IMR-90 (cell line): ENCODE data around the gene PKHD1. TPM values are rescaled to one million over a fixed set of nuclear protein-coding genes. Genes with fewer than 3 reads are reported as not detected.

ENCODE experiments used
- ATAC-seq: fragments of 200-7000 bp; cut with Tn5 transposase; 2 replicates; pipeline ENCODE4 v1.9.1; 2020; ENCODE audit warnings: low read depth, mild to moderate bottlenecking, moderate library complexity
- BruUV-seq: library from RNA; stranded (reverse); fragments of 400-500 nt; replicated peaks from 2 replicates; lab custom pipeline; 2021; lab: Mats Ljungman, UMichigan
- CTCF ChIA-PET: fragments of 300-600 bp; formaldehyde crosslinking; extraction: SDS; loops from one replicate; lab custom pipeline; 2021; ENCODE audit warnings: antibody characterized with exemption; lab: Yijun Ruan, JAX
- POLR2A ChIA-PET: fragments of 300-600 bp; sonication (Branson Sonifier 250); formaldehyde crosslinking; loops from one replicate; lab custom pipeline; 2022; ENCODE audit warnings: antibody characterized with exemption; ENCODE audit not compliant: unreplicated experiment; lab: Charles Lee
- DNase-seq: peaks from one replicate; pipeline ENCODE4 v3.0.0; 2013
- H2AFZ ChIP-seq: replicated peaks from 2 replicates; pipeline ENCODE3; 2013; ENCODE audit warnings: low read length, mild to moderate bottlenecking; ENCODE audit not compliant: poor library complexity
- H2AK5ac ChIP-seq: 2 replicates; pipeline ENCODE4 v1.6.1; 2013; ENCODE audit warnings: low read depth, low read length, inconsistent platforms
- H2AK9ac ChIP-seq: replicated peaks from 2 replicates; pipeline ENCODE3; 2013; ENCODE audit warnings: mild to moderate bottlenecking, low read depth, low read length, moderate library complexity; ENCODE audit not compliant: poor library complexity
- H2BK120ac ChIP-seq: 2 replicates; pipeline ENCODE4 v1.6.1; 2013; ENCODE audit warnings: low read depth, low read length, inconsistent platforms
- H2BK15ac ChIP-seq: 3 replicates; pipeline ENCODE4 v1.6.1; 2013; ENCODE audit warnings: low read depth, low read length, inconsistent platforms
- H2BK20ac ChIP-seq: 2 replicates; pipeline ENCODE4 v1.6.1; 2013; ENCODE audit warnings: low read depth, mild to moderate bottlenecking, inconsistent platforms, low read length, moderate library complexity
- H2BK5ac ChIP-seq: 2 replicates; pipeline ENCODE4 v1.6.1; 2013; ENCODE audit warnings: mild to moderate bottlenecking, low read depth, low read length, inconsistent platforms; ENCODE audit not compliant: poor library complexity, severe bottlenecking
- H3K14ac ChIP-seq: replicated peaks from 2 replicates; pipeline ENCODE4 v1.6.1; 2013; ENCODE audit warnings: low read depth, low read length, inconsistent platforms
- H3K18ac ChIP-seq: 2 replicates; pipeline ENCODE4 v1.6.1; 2013; ENCODE audit warnings: low read depth, low read length, control low read depth
- H3K23ac ChIP-seq: 2 replicates; pipeline ENCODE4 v1.6.1; 2013; ENCODE audit warnings: low read depth, low read length, inconsistent platforms
- H3K27ac ChIP-seq: 2 replicates; pipeline ENCODE4 v1.5.1; 2013; ENCODE audit warnings: mild to moderate bottlenecking, control low read depth, low read length; ENCODE audit not compliant: insufficient read depth
- H3K27me3 ChIP-seq: 2 replicates; pipeline ENCODE4 v1.6.1; 2013; ENCODE audit warnings: low read length; ENCODE audit not compliant: control insufficient read depth, insufficient read depth
- H3K36me3 ChIP-seq: 2 replicates; pipeline ENCODE4 v1.6.1; 2013; ENCODE audit warnings: low read length, mixed read lengths; ENCODE audit not compliant: control insufficient read depth, insufficient read depth
- H3K4ac ChIP-seq: 2 replicates; pipeline ENCODE4 v1.6.1; 2013; ENCODE audit warnings: low read depth, low read length, inconsistent platforms
- H3K4me1 ChIP-seq: 2 replicates; pipeline ENCODE4 v1.6.1; 2013; ENCODE audit warnings: low read length, mixed read lengths; ENCODE audit not compliant: control insufficient read depth, insufficient read depth
- H3K4me2 ChIP-seq: 2 replicates; pipeline ENCODE4 v1.6.1; 2013; ENCODE audit warnings: low read depth, mild to moderate bottlenecking, control low read depth, low read length, moderate library complexity
- H3K4me3 ChIP-seq: 2 replicates; pipeline ENCODE4 v1.5.1; 2013; ENCODE audit warnings: low read depth, mild to moderate bottlenecking, control low read depth, low read length, moderate library complexity; ENCODE audit not compliant: insufficient read depth
- H3K56ac ChIP-seq: 2 replicates; pipeline ENCODE4 v1.6.1; 2013; ENCODE audit warnings: low read length, inconsistent platforms; ENCODE audit not compliant: insufficient read depth; ENCODE audit errors: extremely low read depth
- H3K79me1 ChIP-seq, 2 experiments: 2 replicates each; pipeline ENCODE4 v1.6.1; 2013; ENCODE audit warnings: low read length in 2 of 2, inconsistent platforms in 1 of 2, low read depth in 1 of 2
- H3K9ac ChIP-seq: 2 replicates; pipeline ENCODE4 v1.6.1; 2013; ENCODE audit warnings: low read depth, low read length, control low read depth
- H3K9me1 ChIP-seq: 2 replicates; pipeline ENCODE4 v1.6.1; 2013; ENCODE audit warnings: low read length, inconsistent platforms; ENCODE audit not compliant: insufficient read depth
- H3K9me3 ChIP-seq: 2 replicates; pipeline ENCODE4 v1.6.1; 2013; ENCODE audit warnings: low read length; ENCODE audit not compliant: control insufficient read depth, insufficient read depth
- H4K20me1 ChIP-seq: 2 replicates; pipeline ENCODE4 v1.6.1; 2013; ENCODE audit warnings: low read length, inconsistent platforms; ENCODE audit not compliant: insufficient read depth
- H4K5ac ChIP-seq: 2 replicates; pipeline ENCODE4 v1.6.1; 2013; ENCODE audit warnings: mild to moderate bottlenecking, low read depth, low read length, control low read depth
- H4K8ac ChIP-seq, 2 experiments: 2 replicates each; pipeline ENCODE4 v1.6.1; 2013; ENCODE audit warnings: low read depth in 2 of 2, low read length in 2 of 2, control low read depth in 1 of 2, inconsistent platforms in 1 of 2
- H4K91ac ChIP-seq: 2 replicates; pipeline ENCODE4 v1.6.1; 2013; ENCODE audit warnings: low read depth, low read length, inconsistent platforms; ENCODE audit not compliant: insufficient read depth
- BHLHE40 ChIP-seq: fragments of 150-350 bp; IDR thresholded peaks from 2 replicates; pipeline ENCODE4 v1.6.1; 2016; ENCODE audit warnings: mild to moderate bottlenecking, low read depth, low read length
- CEBPB ChIP-seq: IDR thresholded peaks from 2 replicates; pipeline ENCODE4 v1.6.1; 2012; ENCODE audit warnings: low read depth, low read length, improper control_type of control experiment
- CHD1 ChIP-seq: IDR thresholded peaks from 2 replicates; pipeline ENCODE4 v1.6.1; 2012; ENCODE audit warnings: low read depth, low read length, improper control_type of control experiment
- FOS ChIP-seq: fragments of 150-350 bp; IDR thresholded peaks from 2 replicates; pipeline ENCODE4 v1.6.1; 2016; ENCODE audit warnings: low read depth, low read length
- MAFK ChIP-seq: IDR thresholded peaks from 2 replicates; pipeline ENCODE4 v1.6.1; 2012; ENCODE audit warnings: low read depth, low read length, improper control_type of control experiment
- MAZ ChIP-seq: IDR thresholded peaks from 2 replicates; pipeline ENCODE4 v1.6.1; 2012; ENCODE audit warnings: low read depth, mild to moderate bottlenecking, low read length, improper control_type of control experiment, moderate library complexity, borderline replicate concordance
- MXI1 ChIP-seq: IDR thresholded peaks from 2 replicates; pipeline ENCODE4 v1.6.1; 2012; ENCODE audit warnings: low read depth, mild to moderate bottlenecking, low read length, moderate library complexity, borderline replicate concordance
- NFE2L2 ChIP-seq: fragments of 150-350 bp; IDR thresholded peaks from 2 replicates; pipeline ENCODE4 v1.6.1; 2016; ENCODE audit warnings: low read depth, mild to moderate bottlenecking, low read length
- POLR2A ChIP-seq: IDR thresholded peaks from 2 replicates; pipeline ENCODE4 v1.6.1; 2012; ENCODE audit warnings: mild to moderate bottlenecking, low read depth, low read length
- RAD21 ChIP-seq: IDR thresholded peaks from 2 replicates; pipeline ENCODE4 v1.6.1; 2012; ENCODE audit warnings: low read length, improper control_type of control experiment
- RCOR1 ChIP-seq: IDR thresholded peaks from 2 replicates; pipeline ENCODE4 v1.6.1; 2012; ENCODE audit warnings: mild to moderate bottlenecking, low read length, improper control_type of control experiment; ENCODE audit not compliant: insufficient replicate concordance
- RFX5 ChIP-seq: IDR thresholded peaks from 2 replicates; pipeline ENCODE4 v1.8.0; 2012; ENCODE audit warnings: low read depth, mild to moderate bottlenecking, low read length, moderate library complexity
- SMC3 ChIP-seq: fragments of 150-350 bp; IDR thresholded peaks from 2 replicates; pipeline ENCODE4 v1.6.1; 2016; ENCODE audit warnings: low read depth, mild to moderate bottlenecking, antibody characterized with exemption, low read length, moderate library complexity
- whole genome bisulfite sequencing, 2 experiments: methylation state at CpG; one replicate each; pipeline versions ENCODE4 v1.1.5 to v1.1.7; 2013; ENCODE audit warnings: missing lambda C conversion rate in 2 of 2; ENCODE audit not compliant: insufficient read length in 1 of 2; ENCODE audit errors: extremely low coverage in 2 of 2; 5-methylcytosine and 5-hydroxymethylcytosine counted together
- dilution Hi-C: fragments of 300-500 bp; cut with HindIII; formaldehyde crosslinking; loops from one replicate; pipeline ENCODE4 v1.14.3; 2018; ENCODE audit warnings: low sequenced_read_pairs; ENCODE audit not compliant: unreplicated experiment
- in situ Hi-C: fragments of 300-500 bp; cut with MboI; formaldehyde crosslinking; loops from 3 replicates; pipeline ENCODE4 v1.14.3; 2019; ENCODE audit warnings: low sequenced_read_pairs, inconsistent platforms, mixed read lengths
- intact Hi-C: fragments of 100-400 bp; cut with micrococcal nuclease; formaldehyde crosslinking; loops from 2 replicates; pipeline ENCODE4 v1.10.0; 2022
- polyA plus RNA-seq, 3 experiments: library from polyadenylated mRNA; depleted of rRNA; stranded (reverse); fragments of >200 nt; gene quantifications; 2 replicates each; pipeline ENCODE4 v1.2.3, GENCODE V29; 2012; ENCODE audit warnings: low replicate concordance in 1 of 3
- total RNA-seq: library from RNA; depleted of rRNA; stranded (reverse); fragments of >200 nt; gene quantifications from 2 replicates; pipeline ENCODE4 v1.2.3, GENCODE V29; 2012
- TF ChIP-seq, protein P1 (sequence below): fragments of 150-350 bp; IDR thresholded peaks from 2 replicates; pipeline ENCODE4 v1.6.1; 2016; ENCODE audit warnings: low read depth, mild to moderate bottlenecking, low read length, moderate library complexity, borderline replicate concordance
- TF ChIP-seq, protein P2 (sequence below): fragments of 150-350 bp; IDR thresholded peaks from 2 replicates; pipeline ENCODE4 v1.6.1; 2017; ENCODE audit warnings: mild to moderate bottlenecking, antibody characterized with exemption, low read length, low read depth
- TF ChIP-seq, protein P3 (sequence below): conservative IDR thresholded peaks from 2 replicates; pipeline ENCODE4 v1.5.1; 2012; ENCODE audit warnings: mild to moderate bottlenecking, low read depth, low read length, improper control_type of control experiment

PKHD1 gene
- total and polyA plus RNA-seq, 2 of the 4 experiments (the other 2 are of a cell fraction): not detected

DNA sequence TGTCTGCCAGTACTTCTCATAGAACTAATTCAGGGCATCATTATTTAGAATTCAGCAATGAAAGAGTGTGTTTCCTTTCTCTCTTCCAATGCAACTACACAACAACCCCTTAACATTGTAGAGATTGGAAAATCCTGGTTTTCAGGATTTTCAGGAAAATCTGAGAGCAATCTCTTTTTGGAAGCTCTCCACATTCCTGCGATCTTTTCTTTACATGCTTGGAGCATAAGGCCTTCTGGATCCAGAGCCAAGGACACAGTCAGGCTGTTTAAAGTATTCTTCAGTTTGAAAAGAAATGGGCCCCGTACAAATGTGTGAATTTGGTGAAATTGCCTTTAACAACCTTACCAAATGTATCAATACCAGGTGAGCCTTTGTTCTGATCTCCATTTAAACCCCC is 469.7 kb downstream of the PKHD1 start:
- H2BK20ac ChIP-seq: no peak overlapping the region
- no peak overlapping the region for H3K4me2 ChIP-seq
- ChIA-PET POLR2A (no interaction called here), CTCF (no interaction called here)
- H3K9me1 ChIP-seq: no peaks in the 10 kb centered on the region
- H2AK9ac ChIP-seq: no peak overlapping the region
- H3K56ac ChIP-seq: no peak overlapping the region
- no peak overlapping the region for H2AFZ ChIP-seq
- no peak overlapping the region for H2BK15ac ChIP-seq
- no peaks in the 10 kb centered on the region for H3K79me1 ChIP-seq
- no peaks in the 10 kb centered on the region for H3K27me3 ChIP-seq
- TF ChIP-seq NFE2L2 (no peak), MAZ (no peak), CHD1 (no peak), MXI1 (no peak), RCOR1 (no peak), RAD21 (no peak), SMC3 (no peak), MAFK (no peak), CEBPB (no peak), RFX5 (no peak), POLR2A (no peak), BHLHE40 (no peak), FOS (no peak)
- TF ChIP-seq, protein P1, sequence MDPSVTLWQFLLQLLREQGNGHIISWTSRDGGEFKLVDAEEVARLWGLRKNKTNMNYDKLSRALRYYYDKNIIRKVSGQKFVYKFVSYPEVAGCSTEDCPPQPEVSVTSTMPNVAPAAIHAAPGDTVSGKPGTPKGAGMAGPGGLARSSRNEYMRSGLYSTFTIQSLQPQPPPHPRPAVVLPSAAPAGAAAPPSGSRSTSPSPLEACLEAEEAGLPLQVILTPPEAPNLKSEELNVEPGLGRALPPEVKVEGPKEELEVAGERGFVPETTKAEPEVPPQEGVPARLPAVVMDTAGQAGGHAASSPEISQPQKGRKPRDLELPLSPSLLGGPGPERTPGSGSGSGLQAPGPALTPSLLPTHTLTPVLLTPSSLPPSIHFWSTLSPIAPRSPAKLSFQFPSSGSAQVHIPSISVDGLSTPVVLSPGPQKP: no peak
- TF ChIP-seq, protein P2, sequence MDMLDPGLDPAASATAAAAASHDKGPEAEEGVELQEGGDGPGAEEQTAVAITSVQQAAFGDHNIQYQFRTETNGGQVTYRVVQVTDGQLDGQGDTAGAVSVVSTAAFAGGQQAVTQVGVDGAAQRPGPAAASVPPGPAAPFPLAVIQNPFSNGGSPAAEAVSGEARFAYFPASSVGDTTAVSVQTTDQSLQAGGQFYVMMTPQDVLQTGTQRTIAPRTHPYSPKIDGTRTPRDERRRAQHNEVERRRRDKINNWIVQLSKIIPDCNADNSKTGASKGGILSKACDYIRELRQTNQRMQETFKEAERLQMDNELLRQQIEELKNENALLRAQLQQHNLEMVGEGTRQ: no peak
- TF ChIP-seq, protein P3, sequence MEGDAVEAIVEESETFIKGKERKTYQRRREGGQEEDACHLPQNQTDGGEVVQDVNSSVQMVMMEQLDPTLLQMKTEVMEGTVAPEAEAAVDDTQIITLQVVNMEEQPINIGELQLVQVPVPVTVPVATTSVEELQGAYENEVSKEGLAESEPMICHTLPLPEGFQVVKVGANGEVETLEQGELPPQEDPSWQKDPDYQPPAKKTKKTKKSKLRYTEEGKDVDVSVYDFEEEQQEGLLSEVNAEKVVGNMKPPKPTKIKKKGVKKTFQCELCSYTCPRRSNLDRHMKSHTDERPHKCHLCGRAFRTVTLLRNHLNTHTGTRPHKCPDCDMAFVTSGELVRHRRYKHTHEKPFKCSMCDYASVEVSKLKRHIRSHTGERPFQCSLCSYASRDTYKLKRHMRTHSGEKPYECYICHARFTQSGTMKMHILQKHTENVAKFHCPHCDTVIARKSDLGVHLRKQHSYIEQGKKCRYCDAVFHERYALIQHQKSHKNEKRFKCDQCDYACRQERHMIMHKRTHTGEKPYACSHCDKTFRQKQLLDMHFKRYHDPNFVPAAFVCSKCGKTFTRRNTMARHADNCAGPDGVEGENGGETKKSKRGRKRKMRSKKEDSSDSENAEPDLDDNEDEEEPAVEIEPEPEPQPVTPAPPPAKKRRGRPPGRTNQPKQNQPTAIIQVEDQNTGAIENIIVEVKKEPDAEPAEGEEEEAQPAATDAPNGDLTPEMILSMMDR: no peak
- H3K23ac ChIP-seq: no peak overlapping the region
- H3K4me3 ChIP-seq: no peak overlapping the region
- no peak overlapping the region for H3K9ac ChIP-seq
- H3K9me3 ChIP-seq: peaks cover 4% of the 10 kb centered on the region; the same call in 1 of the 2 replicates
- no peak for DNase-seq
- H3K36me3 ChIP-seq: no peaks in the 10 kb centered on the region
- in situ Hi-C loops: no loop called here
- no peak overlapping the region for H4K91ac ChIP-seq
- H4K5ac ChIP-seq: no peak overlapping the region
- no CpG with 5 or more reads among the region's 2 CpGs for WGBS, 2 experiments
- no peak for ATAC-seq
- intact Hi-C loops: no loop called here
- H2BK120ac ChIP-seq: no peak overlapping the region
- no peak overlapping the region for H2AK5ac ChIP-seq
- dilution Hi-C loops: no loop called here
- no peak overlapping the region for H3K18ac ChIP-seq
- H3K4ac ChIP-seq: no peak overlapping the region
- H4K8ac ChIP-seq: no peak overlapping the region
- H3K14ac ChIP-seq: no peak overlapping the region
- BruUV-seq: no TSS peak
- no peak overlapping the region for H2BK5ac ChIP-seq
- no peaks in the 10 kb centered on the region for H4K20me1 ChIP-seq
- no peak overlapping the region for H3K27ac ChIP-seq
- H3K4me1 ChIP-seq: no peaks in the 10 kb centered on the region
